ENCODE data around the gene CNN1. TPM values are rescaled to one million over a fixed set of nuclear protein-coding genes. Genes with fewer than 3 reads are reported as not detected.
"Not testable (repeated sequence)": the region's sequence is repeated elsewhere in the genome, so short reads cannot be mapped to it uniquely, and the experiment has no call there.

CNN1 gene
- polyA plus RNA-seq, 1 donor, result 179 TPM

DNA sequence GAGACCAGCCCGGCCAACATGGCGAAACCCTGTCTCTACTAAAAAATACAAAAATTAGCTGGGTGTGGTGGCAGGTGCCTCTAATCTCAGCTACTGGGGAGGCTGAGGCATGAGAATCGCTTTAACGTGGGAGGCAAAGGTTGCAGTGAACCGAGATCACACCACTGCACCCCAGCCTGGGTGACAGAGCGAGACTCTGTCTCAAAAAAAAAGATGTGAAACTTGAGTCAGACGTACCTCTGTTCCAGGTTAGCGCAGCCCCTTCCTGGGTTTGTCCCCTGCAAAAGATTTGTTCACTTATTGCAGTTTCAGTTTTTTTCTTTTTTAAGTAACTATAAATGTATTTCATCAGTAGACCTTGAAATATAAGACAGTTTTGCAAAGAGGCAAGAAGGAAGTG, 61.1 kb downstream of the CNN1 start:
- DNase-seq (ENCODE audit: low read depth), result not testable (repeated sequence)

Other genes with a start within 250 kb of the CNN1 start
- not detected for gene TSPAN16, start 242.7 kb upstream of the CNN1 start, polyA plus RNA-seq (ENCODE audit: insufficient read length)
- 5.2 TPM for gene RAB3D, start 199.2 kb upstream of the CNN1 start, polyA plus RNA-seq (ENCODE audit: insufficient read length)
- 44.9 TPM for gene TMEM205, start 192.6 kb upstream of the CNN1 start, polyA plus RNA-seq (ENCODE audit: insufficient read length)
- 7.6 TPM for gene CCDC159, start 192.3 kb upstream of the CNN1 start, polyA plus RNA-seq (ENCODE audit: insufficient read length)
- 11.3 TPM for gene PLPPR2, start 183.4 kb upstream of the CNN1 start, polyA plus RNA-seq (ENCODE audit: insufficient read length)
- 1.3 TPM for gene SWSAP1, start 164.2 kb upstream of the CNN1 start, polyA plus RNA-seq (ENCODE audit: insufficient read length)
- 2.9 TPM for gene EPOR, start 154.5 kb upstream of the CNN1 start, polyA plus RNA-seq (ENCODE audit: insufficient read length)
- 0.40 TPM for gene RGL3, start 119.5 kb upstream of the CNN1 start, polyA plus RNA-seq (ENCODE audit: insufficient read length)
- 0.20 TPM for gene ODAD3, start 103.7 kb upstream of the CNN1 start, polyA plus RNA-seq (ENCODE audit: insufficient read length)
- gene PRKCSH, start 103.2 kb upstream of the CNN1 start, polyA plus RNA-seq (ENCODE audit: insufficient read length), result 158 TPM
- 0.04 TPM for gene ELAVL3, start 57.8 kb upstream of the CNN1 start, polyA plus RNA-seq (ENCODE audit: insufficient read length)
- 6.0 TPM for gene ZNF653, start 33.0 kb upstream of the CNN1 start, polyA plus RNA-seq (ENCODE audit: insufficient read length)
- gene ECSIT, start 9.7 kb upstream of the CNN1 start, polyA plus RNA-seq (ENCODE audit: insufficient read length), result 38.2 TPM
- 31.8 TPM for gene ELOF1, start 20.4 kb downstream of the CNN1 start, polyA plus RNA-seq (ENCODE audit: insufficient read length)
- gene ACP5, start 38.8 kb downstream of the CNN1 start, polyA plus RNA-seq (ENCODE audit: insufficient read length), result 1.1 TPM
- gene ZNF627, start 58.6 kb downstream of the CNN1 start, polyA plus RNA-seq (ENCODE audit: insufficient read length), result 11.7 TPM
- 3.5 TPM for gene ZNF823, start 200.1 kb downstream of the CNN1 start, polyA plus RNA-seq (ENCODE audit: insufficient read length)
- gene ZNF441, start 228.1 kb downstream of the CNN1 start, polyA plus RNA-seq (ENCODE audit: insufficient read length), result 5.3 TPM